Epithelial cell of esophagus (primary cell): ENCODE measurements around the gene ZBTB7A.
"Not testable (repeated sequence)": the region's sequence is repeated elsewhere in the genome, so short reads cannot be mapped to it uniquely, and the experiment has no call there.

ENCODE experiments used
- DNase-seq: peaks from one replicate; pipeline ENCODE4 v3.0.0; 2010; ENCODE audit warnings: low read depth
- H3K4me3 ChIP-seq: 2 replicates; pipeline ENCODE4 v1.5.1; 2011; ENCODE audit warnings: mild to moderate bottlenecking, low read length, control low read depth
- TF ChIP-seq, protein P1 (sequence below): IDR thresholded peaks from 2 replicates; pipeline ENCODE4 v1.5.1; 2011; ENCODE audit warnings: low read depth, mild to moderate bottlenecking, low read length, control low read depth, inconsistent platforms; ENCODE audit not compliant: insufficient read depth; ENCODE audit errors: missing control alignments

Gene ZBTB7A

GRCh38 chr19:4015705-4016402 lies 50.8 kb downstream of the ZBTB7A start:
- no peak overlapping the region for H3K4me3 ChIP-seq
- no peak for DNase-seq
- TF ChIP-seq, protein P1, sequence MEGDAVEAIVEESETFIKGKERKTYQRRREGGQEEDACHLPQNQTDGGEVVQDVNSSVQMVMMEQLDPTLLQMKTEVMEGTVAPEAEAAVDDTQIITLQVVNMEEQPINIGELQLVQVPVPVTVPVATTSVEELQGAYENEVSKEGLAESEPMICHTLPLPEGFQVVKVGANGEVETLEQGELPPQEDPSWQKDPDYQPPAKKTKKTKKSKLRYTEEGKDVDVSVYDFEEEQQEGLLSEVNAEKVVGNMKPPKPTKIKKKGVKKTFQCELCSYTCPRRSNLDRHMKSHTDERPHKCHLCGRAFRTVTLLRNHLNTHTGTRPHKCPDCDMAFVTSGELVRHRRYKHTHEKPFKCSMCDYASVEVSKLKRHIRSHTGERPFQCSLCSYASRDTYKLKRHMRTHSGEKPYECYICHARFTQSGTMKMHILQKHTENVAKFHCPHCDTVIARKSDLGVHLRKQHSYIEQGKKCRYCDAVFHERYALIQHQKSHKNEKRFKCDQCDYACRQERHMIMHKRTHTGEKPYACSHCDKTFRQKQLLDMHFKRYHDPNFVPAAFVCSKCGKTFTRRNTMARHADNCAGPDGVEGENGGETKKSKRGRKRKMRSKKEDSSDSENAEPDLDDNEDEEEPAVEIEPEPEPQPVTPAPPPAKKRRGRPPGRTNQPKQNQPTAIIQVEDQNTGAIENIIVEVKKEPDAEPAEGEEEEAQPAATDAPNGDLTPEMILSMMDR: no peak

DNA sequence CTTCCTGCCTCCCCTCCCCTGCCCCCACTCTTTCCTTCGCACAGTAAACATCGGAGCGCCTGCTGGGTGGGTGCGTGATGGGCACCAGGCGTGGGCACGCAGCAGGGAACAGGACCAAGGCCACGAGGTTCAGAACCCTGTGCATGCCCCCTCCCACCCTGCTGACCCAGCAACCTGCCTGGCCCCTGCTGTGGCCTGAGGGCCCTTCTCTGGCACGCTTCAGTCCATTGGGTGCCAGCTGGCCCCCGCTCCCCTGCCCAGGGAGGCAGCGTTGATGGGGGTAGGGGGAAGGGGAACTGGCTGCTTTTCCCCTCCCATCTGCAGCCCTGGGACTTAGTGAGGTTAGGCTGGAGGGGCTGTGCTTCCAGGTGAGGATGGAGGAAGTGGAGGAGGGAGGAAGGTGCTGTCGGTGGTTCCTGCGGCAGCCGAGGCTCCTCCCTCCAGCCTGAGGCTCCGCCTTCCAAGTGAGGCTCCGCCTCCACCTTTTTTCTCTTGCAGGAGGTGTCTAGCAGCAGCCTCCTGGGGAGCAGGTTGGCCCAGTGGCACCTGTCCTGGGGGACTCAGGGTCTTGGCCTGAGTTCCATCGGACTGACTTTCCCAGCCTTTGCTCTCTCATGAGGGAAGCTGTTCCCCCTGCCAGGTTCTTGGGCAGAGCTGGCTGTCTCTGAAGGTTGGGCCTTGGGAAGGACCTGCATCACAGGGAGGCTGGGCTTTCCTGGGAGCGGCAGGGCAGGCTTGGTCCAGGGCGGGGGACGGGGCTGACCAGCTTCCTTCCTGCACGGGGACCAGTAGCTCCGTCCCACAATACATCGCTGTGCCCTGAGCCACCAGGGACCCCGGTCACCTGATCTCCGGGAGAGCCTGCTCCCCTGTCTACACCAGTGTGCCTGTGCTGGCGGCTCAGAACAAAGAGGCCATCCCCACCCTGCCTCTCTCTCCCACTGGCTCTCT lies 51.9 kb downstream of the ZBTB7A start:
- no peak overlapping the region for H3K4me3 ChIP-seq
- TF ChIP-seq, protein P1: no peak
- peak; percentile 25 for DNase-seq

- no peak overlapping the region for H3K4me3 ChIP-seq
- DNase-seq: no peak
- TF ChIP-seq, protein P1: no peak
Observed at GRCh38 chr19:4013886-4014540, 52.7 kb downstream of the ZBTB7A start.

GRCh38 chr19:4012975-4013634 lies 53.6 kb downstream of the ZBTB7A start:
- H3K4me3 ChIP-seq: no peak overlapping the region
- TF ChIP-seq, protein P1: no peak
- DNase-seq: no peak

GRCh38 chr19:4012092-4012974 lies 54.4 kb downstream of the ZBTB7A start:
- H3K4me3 ChIP-seq: no peak overlapping the region
- TF ChIP-seq, protein P1: no peak

DNA sequence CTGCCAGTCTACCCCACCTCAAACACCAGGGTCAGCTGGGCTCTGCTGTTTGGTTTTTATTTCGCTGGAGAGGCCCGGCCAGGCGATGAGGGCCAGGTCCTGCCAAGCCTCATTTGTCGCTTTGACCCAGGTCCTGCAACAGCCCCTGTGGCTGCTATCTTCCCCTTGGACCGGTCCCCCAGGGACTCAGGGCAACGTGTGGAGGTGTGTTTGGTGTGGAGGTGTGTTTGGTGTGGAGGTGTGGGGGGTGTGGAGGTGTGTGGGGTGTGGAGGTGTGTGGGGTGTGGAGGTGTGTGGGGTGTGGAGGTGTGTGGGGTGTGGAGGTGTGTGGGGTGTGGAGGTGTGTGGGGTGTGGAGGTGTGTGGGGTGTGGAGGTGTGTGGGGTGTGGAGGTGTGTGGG lies 55.3 kb downstream of the ZBTB7A start:
- H3K4me3 ChIP-seq, DNase-seq: not testable (repeated sequence)

More at GRCh38 chr19:4012092-4012974, 54.4 kb downstream of the ZBTB7A start:
- no peak for DNase-seq
